MV-4-11 (cell line): Measurements from ENCODE around the gene ZFP28.

ENCODE experiments used
- DNase-seq: peaks from one replicate; lab custom pipeline; 2025; lab: John Stamatoyannopoulos, UW

The ZFP28 gene

GRCh38 chr19:56538761-56539263, at the start of gene ZFP28:
ZFP28 (plus strand) TSS chr19:56538948; CDS start chr19:56539019, 71 bp downstream.
- no peak for DNase-seq

GRCh38 chr19:56491399-56491798, 47.3 kb upstream of the ZFP28 start:
- DNase-seq: no peak

- DNase-seq: no peak
Observed at GRCh38 chr19:56504581-56504980, 34.2 kb upstream of the ZFP28 start.

DNA sequence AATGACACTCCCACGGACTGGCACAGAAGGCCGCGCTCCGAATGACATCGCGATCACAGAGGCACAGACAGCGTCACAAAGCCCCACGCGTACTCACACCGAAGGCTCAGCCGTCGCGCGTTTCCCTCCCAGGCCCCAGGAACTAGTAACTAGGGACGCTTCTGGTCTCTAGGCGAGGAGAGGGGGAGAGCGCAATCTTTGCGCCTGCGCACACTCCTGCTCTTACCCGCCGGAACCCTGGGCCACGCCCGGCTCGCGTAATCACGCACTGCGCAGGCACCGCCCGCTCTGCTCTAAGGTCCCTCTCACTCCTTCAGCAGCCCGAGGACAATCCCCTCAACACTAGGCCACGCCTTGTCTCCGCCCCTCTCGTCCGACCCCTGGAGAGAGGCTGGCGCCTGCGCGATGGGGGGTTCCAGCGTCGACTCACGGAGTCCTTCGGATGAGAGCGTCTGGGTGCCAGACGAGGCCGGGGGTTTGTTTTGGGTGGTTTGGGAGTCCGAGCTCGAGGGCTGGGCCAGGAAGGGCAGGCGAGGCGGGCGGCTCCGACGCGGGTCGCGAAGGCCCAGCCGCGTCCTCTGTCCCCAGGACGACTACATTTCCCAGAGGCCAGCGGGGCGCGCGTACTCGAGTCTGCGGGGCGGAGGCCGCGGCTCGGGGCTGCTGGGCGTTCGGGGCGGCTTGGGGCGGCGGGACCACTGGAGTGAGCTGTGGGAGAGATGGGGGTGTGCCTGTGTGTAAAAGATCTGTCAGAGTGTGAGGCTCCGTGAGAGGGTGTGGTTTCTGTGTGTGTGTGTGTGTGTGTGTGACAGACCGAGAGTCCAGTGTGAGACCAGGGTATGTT, 31.1 kb upstream of the ZFP28 start, which contains the start of gene ZNF471:
Gene ZNF471 (plus strand): TSS at position 410 of the 844 bp plus-strand sequence. CDS start 3,717 bp downstream, outside the sequence.
- no peak for DNase-seq

DNA sequence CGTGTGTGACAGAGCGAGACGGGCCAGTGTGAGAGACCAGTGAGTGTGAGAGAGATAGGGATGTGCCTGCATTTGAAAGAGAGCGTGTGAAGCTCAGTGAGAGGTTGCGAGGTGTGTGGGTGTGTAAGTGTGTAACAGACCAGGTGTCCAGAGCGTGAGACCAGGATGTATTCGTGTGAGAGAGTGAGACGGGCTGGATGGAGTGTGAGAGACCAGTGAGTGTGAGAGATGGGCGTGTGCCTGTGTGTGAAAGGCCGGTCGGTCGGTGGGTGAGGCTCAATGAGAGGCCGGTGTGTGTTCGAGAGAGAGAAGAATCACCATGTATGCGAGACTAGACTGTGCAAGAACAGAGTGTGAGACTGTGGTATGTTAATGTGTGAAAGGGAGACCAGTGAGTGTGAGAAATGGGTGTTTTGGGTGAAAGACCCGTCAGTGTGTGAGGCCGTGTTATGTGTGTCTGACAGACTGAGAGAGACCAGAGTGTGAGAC, 30.4 kb upstream of the ZFP28 start:
- DNase-seq: no peak

DNA sequence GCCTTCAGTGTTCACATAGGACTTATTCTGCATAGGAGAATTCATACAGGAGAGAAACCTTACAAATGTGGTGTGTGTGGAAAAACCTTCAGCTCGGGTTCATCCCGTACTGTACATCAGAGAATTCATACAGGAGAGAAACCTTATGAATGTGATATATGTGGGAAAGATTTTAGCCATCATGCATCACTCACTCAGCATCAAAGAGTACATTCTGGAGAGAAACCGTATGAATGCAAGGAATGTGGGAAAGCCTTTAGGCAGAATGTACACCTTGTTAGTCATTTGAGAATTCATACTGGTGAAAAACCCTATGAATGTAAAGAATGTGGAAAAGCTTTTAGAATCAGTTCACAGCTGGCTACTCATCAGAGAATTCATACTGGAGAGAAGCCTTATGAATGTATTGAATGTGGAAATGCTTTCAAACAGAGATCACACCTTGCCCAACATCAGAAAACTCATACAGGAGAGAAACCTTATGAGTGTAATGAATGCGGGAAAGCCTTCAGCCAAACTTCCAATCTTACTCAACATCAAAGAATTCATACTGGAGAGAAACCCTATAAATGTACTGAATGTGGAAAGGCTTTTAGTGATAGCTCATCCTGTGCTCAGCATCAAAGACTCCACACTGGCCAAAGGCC, 13.4 kb upstream of the ZFP28 start:
- DNase-seq: no peak

DNA sequence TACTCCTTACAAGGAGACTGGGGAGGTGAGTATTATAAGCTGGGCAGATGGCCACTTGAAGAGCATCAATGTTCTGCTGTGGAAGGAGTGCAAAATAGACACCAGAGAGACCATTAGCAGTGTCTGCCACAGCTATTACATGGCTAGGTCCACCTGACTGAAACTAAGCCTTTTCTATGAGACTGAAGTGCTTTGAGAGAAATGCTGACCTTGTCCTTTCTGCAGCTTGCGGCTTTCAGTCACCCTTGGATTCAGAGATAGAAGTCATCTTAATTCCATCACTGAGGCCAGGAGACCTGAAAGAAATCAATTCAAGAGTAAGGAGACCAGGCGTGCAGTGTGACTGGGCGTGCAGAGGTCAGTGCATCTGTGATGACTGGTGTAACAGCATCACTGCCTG, 1.3 kb upstream of the ZFP28 start:
- no peak for DNase-seq

DNA sequence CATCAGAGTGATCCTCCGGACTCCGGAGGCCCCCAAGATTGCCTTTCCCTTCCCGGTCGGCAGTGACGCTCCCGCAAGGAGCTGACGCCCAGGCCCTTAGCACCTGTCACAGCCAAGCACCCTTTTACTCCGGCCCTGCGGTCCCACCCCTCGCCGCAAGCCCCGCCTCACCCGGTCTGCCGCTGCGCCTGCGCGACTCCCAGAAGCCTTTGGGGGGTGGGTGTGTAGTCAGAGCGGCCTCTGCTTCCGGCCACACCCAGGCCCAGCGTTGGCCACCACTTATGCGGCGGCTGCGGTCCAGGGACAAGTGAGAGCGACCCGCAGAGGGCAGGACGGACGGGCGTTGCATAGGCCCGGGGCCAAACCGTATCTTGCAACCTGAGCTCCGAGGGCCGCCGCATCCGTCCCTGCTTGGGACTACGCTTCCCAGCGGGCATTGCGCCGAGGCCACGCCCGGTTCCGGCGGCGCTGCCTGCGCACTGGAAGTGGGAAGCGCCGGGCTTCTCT, 441 bp upstream of the ZFP28 start:
- DNase-seq: peak; percentile 93

DNA sequence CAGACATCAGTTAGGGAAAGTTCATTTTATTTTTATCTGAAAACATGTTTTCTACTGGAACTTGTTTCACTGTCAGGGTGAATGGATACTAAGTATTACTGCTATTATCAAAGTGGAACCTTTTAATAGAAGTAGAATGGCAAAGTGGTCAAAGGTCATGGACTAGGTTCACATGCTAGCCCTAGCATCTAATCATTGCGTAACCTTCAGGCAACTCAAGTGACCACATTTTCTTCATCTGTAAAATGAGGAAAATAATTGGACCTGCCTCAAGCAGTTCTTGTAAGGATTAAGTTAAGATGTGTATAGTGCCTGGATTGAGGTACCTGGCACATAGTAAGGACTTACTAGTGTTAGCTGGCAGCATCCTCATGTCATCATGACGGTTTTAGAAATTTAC, 5.0 kb downstream of the ZFP28 start:
- no peak for DNase-seq

DNA sequence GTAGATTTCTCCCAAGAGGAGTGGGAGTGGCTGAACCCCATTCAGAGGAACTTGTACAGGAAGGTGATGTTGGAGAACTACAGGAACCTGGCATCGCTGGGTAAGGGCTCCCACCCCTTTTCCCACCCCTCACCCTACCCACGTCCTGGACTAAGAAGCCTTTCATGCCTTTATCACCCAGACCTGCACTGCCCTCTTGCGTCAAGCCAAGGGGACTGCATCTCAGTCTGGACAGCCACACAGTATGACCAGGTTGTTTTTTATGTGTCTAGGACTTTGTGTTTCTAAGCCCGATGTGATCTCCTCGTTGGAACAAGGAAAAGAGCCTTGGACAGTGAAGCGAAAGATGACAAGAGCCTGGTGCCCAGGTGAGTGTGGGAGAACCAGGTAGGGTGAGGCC, 8.8 kb downstream of the ZFP28 start:
- no peak for DNase-seq

GRCh38 chr19:56554272-56554869, 15.6 kb downstream of the ZFP28 start:
- no peak for DNase-seq

DNA sequence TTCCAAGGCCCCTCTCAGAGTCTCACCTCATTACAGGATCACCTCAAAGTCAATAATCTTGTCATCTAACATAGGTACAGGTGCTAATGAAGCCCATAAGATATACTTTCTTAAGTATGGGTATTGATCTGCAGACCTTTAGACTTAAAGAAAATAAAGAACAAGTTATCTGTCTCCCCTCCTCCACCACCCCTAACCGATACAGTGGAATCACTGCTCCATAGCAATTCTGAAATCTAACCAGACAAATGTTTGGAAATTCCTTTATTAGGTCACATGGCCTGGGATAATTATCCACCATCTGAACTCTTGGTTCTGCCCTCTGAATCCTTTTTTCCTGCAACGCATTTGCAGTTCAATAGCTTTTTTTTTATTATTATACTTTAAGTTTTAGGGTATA, 24.0 kb downstream of the ZFP28 start:
- DNase-seq: no peak

DNA sequence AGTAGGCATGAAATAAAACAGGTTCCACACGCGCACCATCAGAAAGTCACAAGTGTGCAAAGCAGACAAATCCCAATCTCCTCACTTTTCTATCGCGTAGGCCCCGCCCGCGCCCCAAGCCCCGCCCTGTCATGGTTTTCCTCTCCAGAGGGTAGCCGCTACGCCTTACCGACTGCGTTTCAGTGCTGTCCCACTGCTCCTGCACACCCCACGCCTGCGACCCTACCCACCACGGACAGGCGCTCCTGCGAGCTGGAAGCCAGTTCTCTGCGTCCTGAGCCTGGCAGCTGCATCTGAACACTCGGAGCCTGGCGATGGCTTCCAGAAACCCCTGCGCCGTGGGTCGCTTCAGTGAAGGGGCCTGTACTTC, 28.1 kb downstream of the ZFP28 start:
- peak; percentile 50 for DNase-seq

DNA sequence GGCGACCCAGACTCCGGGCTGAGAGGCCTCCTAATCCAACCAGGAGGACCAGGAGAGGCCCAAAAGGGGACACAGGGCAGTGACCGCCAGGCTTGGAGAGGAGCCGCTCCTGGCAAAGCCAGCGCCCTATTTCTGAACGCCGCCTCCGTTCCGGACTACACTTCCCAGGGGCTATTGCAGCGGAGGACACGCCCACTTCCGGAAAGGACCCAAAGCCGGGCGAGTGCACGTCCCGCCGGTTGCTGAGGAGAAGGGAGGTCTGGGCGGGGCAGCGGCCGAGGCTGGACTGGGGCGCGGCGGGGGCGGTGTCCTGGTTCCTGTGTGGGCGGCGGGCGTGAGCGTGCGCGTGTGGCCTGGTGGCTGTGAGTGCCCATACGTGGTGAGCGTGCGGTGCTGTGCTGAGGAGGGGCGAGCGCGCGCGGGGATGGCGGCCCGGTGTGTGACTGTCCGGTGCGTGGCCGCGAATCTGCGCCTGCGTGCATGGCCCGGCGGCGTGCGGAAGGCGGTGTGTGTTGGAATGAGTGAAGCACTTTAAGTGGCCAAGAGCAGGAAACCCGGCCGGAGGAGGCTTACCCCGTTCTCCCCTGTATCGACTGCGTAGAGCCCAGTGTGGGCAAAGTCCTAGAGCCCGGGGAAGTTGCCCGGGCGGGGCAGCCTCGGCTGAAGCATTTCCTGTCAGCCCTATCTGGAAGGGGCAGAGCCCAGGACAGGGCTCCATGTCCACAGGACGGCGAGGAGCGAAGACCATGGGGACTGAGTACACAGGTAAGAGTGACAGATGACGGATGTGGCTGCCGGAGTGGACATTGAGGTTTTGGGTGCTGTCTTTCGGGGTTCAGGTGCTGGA, 28.7 kb downstream of the ZFP28 start, which contains the start of gene ZNF470:
Gene ZNF470 (plus strand): TSS at position 195 of the 847 bp plus-strand sequence. CDS start 2,844 bp downstream, outside the sequence.
- DNase-seq: peak; percentile 84

DNA sequence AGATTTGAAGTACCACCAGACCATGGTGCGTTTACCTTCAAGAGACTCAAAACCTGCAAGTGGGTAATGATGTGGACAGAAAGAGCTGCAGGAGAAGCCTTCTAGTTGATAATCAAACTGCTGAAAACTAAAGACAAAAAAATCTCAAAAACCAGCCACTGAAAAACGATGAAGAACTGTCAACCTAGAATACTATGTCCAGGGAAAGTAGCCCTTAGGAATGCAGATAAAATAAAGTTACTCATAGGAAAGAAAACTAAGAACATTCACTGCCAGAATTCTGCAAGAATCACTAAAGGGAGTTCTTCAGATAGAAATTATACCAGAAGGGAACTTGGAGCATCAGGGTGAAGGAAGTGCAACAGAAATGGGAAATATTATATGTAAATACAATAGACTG, 33.8 kb downstream of the ZFP28 start:
- no peak for DNase-seq

DNA sequence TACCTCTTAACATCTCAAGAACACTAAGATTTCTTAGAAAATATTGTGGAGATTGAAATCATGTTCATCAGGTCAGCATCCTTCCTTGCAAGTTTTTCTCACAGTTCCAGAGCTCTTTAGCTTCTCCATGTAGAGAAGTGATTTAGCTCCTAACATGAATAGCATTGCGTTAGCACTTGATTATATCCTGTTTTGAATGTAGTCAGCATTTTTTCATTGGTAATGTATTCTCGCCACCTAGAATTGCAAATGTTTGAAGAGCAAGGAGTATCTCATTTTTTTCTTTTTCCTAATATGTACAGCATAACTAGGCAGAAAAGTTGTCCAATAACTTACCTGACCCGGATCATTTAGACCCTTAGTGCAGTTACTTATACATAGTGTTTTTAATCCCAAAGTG, 35.2 kb downstream of the ZFP28 start:
- DNase-seq: no peak

DNA sequence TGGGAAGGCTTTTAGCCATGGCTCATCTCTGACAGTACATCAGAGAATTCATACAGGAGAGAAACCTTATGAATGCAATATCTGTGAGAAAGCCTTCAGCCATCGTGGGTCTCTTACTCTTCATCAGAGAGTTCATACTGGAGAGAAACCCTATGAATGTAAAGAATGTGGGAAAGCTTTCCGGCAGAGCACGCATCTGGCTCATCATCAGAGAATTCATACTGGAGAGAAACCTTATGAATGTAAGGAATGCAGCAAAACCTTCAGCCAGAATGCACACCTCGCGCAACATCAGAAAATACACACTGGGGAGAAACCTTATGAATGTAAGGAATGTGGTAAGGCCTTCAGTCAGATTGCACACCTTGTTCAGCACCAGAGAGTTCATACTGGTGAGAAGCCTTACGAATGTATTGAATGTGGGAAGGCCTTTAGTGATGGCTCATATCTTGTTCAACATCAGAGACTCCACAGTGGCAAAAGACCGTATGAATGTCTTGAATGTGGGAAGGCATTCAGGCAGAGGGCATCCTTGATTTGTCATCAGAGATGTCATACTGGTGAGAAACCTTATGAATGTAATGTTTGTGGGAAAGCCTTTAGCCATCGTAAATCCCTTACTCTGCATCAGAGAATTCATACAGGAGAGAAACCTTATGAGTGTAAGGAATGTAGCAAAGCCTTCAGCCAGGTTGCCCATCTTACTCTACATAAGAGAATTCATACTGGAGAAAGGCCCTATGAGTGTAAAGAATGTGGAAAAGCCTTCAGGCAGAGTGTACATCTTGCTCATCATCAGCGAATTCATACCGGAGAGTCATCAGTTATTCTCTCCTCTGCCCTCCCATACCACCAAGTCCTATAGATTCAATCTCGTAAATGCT, 39.2 kb downstream of the ZFP28 start:
- no peak for DNase-seq

DNA sequence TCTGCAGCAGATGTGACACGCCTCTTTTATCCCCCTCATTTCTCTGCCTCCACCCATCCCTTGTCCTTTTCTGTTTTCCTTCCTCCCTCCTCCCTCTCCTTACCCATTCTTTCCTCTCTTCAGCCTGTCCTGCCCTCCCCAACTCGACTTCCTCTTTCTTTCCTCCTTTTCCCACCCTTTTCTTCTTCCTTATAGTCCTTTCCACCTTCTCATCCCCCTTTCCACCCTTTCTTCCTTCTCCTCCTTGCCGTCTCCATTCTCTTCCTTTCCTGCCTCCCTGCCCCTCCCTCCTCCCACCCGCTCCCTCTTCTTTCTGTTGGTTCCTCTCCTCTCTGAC, 55.7 kb downstream of the ZFP28 start:
- DNase-seq: no peak

DNA sequence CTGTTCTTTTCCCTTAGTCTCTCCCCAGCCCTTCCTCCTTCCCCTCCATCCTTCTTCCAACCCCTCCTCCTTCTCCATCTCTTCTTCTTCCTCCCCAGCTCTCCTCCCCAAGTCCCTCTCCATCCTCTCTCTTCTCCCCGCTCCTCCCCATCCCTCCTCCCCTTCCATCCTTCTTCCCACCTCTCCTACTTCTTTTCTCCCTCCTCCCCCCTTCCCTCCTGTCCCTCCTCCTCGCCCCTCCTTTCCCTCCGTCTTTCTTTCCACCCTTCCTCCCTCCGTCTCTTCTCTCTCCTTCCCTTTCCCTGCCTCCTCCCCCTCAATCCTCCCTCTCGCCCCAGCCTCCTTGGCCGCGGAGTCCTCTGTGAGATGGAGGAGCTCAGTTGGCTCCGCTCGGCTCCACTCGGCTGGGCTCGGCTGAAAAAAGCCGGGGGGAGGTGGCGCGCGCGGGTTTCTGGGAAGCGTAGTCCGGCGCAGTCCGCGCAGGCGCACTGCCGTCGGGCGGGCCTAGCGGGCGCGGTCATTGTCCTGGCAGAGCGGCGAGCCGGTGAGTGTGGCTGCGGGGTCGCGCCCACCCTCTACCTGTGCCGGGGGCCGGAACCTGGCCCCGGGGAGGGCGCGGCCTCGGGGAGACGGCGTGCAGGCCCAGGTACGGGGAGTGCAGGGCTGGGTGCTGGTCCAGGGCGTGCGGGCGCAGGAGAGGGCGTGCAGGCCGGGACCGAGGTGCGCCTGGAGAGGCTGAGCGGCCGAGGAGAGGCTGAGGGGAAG, 56.2 kb downstream of the ZFP28 start, which contains the start of gene ZNF71:
Gene ZNF71 (plus strand): TSS at position 520 of the 765 bp plus-strand sequence. CDS start 6,257 bp downstream, outside the sequence.
- peak; percentile 74 for DNase-seq

DNA sequence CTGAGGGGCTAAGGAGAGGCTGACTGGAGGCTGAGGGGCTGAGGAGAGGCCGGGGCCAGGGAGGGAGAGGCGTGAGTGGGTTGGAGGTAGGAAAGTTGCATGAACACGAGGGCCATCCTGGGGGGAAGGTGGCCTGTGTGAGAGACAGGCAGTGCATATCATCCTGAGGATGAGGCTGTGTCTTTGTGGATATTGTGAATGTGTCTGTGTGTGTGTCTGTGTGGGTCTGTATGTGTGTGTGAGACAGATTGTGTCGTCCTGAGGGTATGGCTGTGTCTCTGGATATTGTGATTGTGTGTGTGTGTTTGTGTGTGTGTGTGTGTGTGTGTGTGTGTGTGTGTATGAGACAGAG, 56.8 kb downstream of the ZFP28 start:
- no peak for DNase-seq
